GM21381 (cell line): ENCODE data around the gene PDCD7.
"Not testable (repeated sequence)": the region's sequence is repeated elsewhere in the genome, so short reads cannot be mapped to it uniquely, and the experiment has no call there.

Source experiments
- ATAC-seq: cut with Tn5 transposase; IDR thresholded peaks from one replicate; pipeline ENCODE4 v1.9.1; 2021; ENCODE audit warnings: mild to moderate bottlenecking, moderate library complexity; ENCODE audit not compliant: unreplicated experiment

PDCD7 gene

GRCh38 chr15:65076486-65077290 lies 56.9 kb downstream of the PDCD7 start, which contains the start of gene KBTBD13:
TSS of gene KBTBD13 (plus strand) at chr15:65076746. CDS start at chr15:65076816, 70 bp downstream.
- no peak for ATAC-seq

- ATAC-seq, result not testable (repeated sequence)
These were observed 57.8 kb downstream of the PDCD7 start for GRCh38 chr15:65075607-65076395.

- not testable (repeated sequence) for ATAC-seq
These were observed 58.7 kb downstream of the PDCD7 start for GRCh38 chr15:65074946-65075345.

GRCh38 chr15:65072617-65073016 lies 61.0 kb downstream of the PDCD7 start:
- ATAC-seq, result no peak

GRCh38 chr15:65072027-65072426 lies 61.6 kb downstream of the PDCD7 start:
- no peak for ATAC-seq

GRCh38 chr15:65071381-65071811 lies 62.2 kb downstream of the PDCD7 start:
- no peak for ATAC-seq

- ATAC-seq, result no peak
These were observed 63.6 kb downstream of the PDCD7 start for GRCh38 chr15:65069779-65070546.

- no peak for ATAC-seq
These were observed 64.4 kb downstream of the PDCD7 start for GRCh38 chr15:65069179-65069578.

- ATAC-seq, result no peak
These were observed 65.2 kb downstream of the PDCD7 start for GRCh38 chr15:65068403-65068788.

- ATAC-seq, result no peak
These were observed 65.8 kb downstream of the PDCD7 start, which contains the start of gene RASL12 for GRCh38 chr15:65067645-65068402. TSS of gene RASL12 (minus strand) at chr15:65067991. CDS start at chr15:65067835, 156 bp downstream.
